Osteocyte (in vitro differentiated cells): ENCODE data around the gene LRP1-AS. TPM values are rescaled to one million over a fixed set of nuclear protein-coding genes. Genes with fewer than 3 reads are reported as not detected.

Experiments used
- DNase-seq: peaks from one replicate; pipeline ENCODE4 v3.0.0; 2021; ENCODE audit warnings: mixed read lengths; ENCODE audit not compliant: unreplicated experiment; ENCODE audit errors: extremely low spot score
- H3K27ac Mint-ChIP-seq: one replicate; pipeline ENCODE4 v1.8.0; 2021; ENCODE audit warnings: mild to moderate bottlenecking, mixed read lengths; ENCODE audit not compliant: unreplicated experiment
- H3K27me3 Mint-ChIP-seq: one replicate; pipeline ENCODE4 v1.8.0; 2021; ENCODE audit warnings: mixed read lengths; ENCODE audit not compliant: unreplicated experiment
- H3K36me3 Mint-ChIP-seq: one replicate; pipeline ENCODE4 v1.8.0; 2021; ENCODE audit warnings: mixed read lengths; ENCODE audit not compliant: unreplicated experiment
- H3K4me1 Mint-ChIP-seq: one replicate; pipeline ENCODE4 v1.8.0; 2021; ENCODE audit warnings: mixed read lengths; ENCODE audit not compliant: unreplicated experiment
- H3K4me3 Mint-ChIP-seq: one replicate; pipeline ENCODE4 v1.8.0; 2021; ENCODE audit warnings: mild to moderate bottlenecking, moderate library complexity, mixed read lengths; ENCODE audit not compliant: unreplicated experiment
- H3K9me3 Mint-ChIP-seq: one replicate; pipeline ENCODE4 v1.8.0; 2021; ENCODE audit warnings: mixed read lengths; ENCODE audit not compliant: unreplicated experiment
- total RNA-seq: library from RNA; stranded (reverse); gene quantifications from 2 replicates; pipeline ENCODE4 v1.2.1, GENCODE V29; 2021
- TF ChIP-seq, protein P1 (sequence below): fragments of 200-600 bp; sonication (generic); IDR thresholded peaks from 2 replicates; pipeline ENCODE4 v1.5.0; 2021; ENCODE audit warnings: antibody characterized with exemption, mild to moderate bottlenecking, moderate library complexity

LRP1-AS gene
- total RNA-seq, 1 donor from 2014 or later = not detected

DNA sequence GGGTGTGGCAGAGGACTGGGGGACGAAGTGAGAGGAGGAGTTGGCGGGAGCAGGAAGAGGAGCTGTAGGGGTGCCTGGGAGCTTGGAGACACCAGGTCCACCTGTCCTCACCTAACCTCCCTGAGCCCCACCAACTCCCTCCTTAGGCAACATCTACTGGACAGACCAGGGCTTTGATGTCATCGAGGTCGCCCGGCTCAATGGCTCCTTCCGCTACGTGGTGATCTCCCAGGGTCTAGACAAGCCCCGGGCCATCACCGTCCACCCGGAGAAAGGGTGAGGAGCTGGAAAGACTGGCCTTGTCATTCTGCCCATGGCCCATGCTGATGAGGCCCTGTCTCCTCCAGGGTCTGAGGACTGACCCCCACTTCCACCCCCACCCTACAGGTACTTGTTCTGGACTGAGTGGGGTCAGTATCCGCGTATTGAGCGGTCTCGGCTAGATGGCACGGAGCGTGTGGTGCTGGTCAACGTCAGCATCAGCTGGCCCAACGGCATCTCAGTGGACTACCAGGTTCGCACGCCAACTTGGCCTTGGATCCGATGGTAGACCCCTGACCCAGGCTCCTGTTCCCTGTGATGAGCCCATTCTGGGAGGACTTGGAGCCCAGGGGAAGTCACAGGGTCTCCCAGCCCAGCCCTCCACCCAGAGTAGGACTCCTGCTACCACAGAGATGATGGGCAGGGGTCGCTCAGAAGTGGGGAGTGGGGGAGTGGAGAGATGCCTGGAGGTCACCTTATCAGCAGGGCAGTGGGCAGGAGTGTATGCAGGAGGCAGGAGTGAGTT is 36.7 kb upstream of the LRP1-AS start:
- no peak for DNase-seq
- Mint-ChIP-seq H3K27me3 (no peaks in the 10 kb centered on the region), H3K27ac (no peak overlapping the region), H3K36me3 (peaks cover 50% of the 10 kb centered on the region), H3K4me3 (no peak overlapping the region), H3K4me1 (peaks cover 3% of the 10 kb centered on the region), H3K9me3 (no peaks in the 10 kb centered on the region)
- TF ChIP-seq, protein P1, sequence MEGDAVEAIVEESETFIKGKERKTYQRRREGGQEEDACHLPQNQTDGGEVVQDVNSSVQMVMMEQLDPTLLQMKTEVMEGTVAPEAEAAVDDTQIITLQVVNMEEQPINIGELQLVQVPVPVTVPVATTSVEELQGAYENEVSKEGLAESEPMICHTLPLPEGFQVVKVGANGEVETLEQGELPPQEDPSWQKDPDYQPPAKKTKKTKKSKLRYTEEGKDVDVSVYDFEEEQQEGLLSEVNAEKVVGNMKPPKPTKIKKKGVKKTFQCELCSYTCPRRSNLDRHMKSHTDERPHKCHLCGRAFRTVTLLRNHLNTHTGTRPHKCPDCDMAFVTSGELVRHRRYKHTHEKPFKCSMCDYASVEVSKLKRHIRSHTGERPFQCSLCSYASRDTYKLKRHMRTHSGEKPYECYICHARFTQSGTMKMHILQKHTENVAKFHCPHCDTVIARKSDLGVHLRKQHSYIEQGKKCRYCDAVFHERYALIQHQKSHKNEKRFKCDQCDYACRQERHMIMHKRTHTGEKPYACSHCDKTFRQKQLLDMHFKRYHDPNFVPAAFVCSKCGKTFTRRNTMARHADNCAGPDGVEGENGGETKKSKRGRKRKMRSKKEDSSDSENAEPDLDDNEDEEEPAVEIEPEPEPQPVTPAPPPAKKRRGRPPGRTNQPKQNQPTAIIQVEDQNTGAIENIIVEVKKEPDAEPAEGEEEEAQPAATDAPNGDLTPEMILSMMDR = no peak

DNA sequence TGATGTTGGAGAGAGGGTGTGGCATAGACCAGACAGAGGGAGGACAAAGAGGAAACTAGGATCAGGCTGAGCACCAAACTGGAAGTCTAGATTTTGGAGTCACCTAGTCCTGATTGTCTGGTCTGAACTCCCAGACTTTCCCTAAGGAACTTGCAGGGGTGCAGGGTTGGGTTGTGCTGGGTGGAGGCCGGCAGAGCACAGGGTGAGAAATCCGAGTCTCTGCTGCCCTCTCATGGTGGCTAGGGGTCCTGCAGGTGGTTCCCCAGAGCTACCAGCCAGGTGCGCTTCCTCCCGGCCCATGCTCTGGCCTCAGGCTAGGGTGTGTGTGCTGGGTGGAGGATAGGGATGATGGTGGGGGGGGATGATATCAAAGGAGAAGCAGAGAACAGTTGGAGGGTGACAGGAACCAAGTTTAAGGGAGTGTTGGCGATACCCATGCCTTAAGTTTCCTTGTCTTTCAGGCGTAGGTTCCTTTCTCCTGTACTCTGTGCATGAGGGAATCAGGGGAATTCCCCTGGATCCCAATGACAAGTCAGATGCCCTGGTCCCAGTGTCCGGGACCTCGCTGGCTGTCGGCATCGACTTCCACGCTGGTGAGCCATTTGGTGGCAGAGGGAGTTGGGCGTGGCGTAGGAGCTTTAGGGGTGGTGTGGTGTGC is 35.6 kb upstream of the LRP1-AS start:
- DNase-seq = no peak
- Mint-ChIP-seq H3K36me3 (peaks cover 48% of the 10 kb centered on the region), H3K27me3 (no peaks in the 10 kb centered on the region), H3K4me1 (peaks cover 3% of the 10 kb centered on the region), H3K4me3 (no peak overlapping the region), H3K9me3 (no peaks in the 10 kb centered on the region), H3K27ac (peak overlapping the region; percentile 58)
- TF ChIP-seq, protein P1 = peak; percentile 84

DNA sequence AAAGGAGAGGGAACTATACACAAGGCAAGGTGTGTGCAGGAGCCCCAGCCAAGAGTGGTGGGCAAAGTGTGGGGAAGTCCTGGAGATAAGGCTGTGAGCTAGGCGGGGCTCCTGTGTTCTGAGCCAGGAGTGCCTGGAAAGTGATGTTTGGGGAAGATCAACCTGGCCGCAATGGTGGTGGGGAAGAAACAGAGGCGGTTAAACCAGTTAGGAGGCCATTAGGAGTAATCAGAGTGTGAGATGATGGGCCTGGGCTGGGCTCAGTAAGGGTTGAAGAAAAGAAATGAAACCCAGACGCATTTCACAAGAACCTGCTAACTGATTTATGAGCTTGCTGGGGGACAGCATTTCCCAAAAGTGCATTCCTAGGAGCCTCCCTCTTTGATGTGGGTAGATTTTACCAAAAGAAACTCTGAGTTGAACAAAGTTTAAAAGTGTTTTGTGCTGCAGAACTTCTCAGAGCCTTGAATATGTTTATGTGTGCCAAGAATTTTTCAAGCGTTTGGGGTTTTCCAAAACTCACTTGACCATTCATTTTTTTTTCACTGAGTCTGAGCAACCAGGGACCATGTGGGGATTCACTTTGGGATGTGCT is 34.2 kb upstream of the LRP1-AS start:
- H3K4me3 Mint-ChIP-seq = no peak overlapping the region
- no peaks in the 10 kb centered on the region for H3K9me3 Mint-ChIP-seq
- no peaks in the 10 kb centered on the region for H3K27me3 Mint-ChIP-seq
- peak overlapping the region; percentile 21 for H3K27ac Mint-ChIP-seq
- H3K4me1 Mint-ChIP-seq = peaks cover 3% of the 10 kb centered on the region
- DNase-seq = no peak
- H3K36me3 Mint-ChIP-seq = peaks cover 51% of the 10 kb centered on the region
- TF ChIP-seq, protein P1 = no peak

- Mint-ChIP-seq H3K27me3 (no peaks in the 10 kb centered on the region), H3K9me3 (no peaks in the 10 kb centered on the region), H3K4me3 (no peak overlapping the region), H3K4me1 (peaks cover 3% of the 10 kb centered on the region), H3K27ac (peak overlapping the region; percentile 21), H3K36me3 (peaks cover 50% of the 10 kb centered on the region)
- DNase-seq = no peak
- TF ChIP-seq, protein P1 = no peak
Observed at GRCh38 chr12:57181072-57181471, 33.7 kb upstream of the LRP1-AS start.
